Activated CD8-positive, alpha-beta memory T cell treated with anti-CD3 and anti-CD28 coated beads for 4 hours (primary cell): ENCODE measurements around the gene SUSD1.
"Not testable (repeated sequence)": the region's sequence is repeated elsewhere in the genome, so short reads cannot be mapped to it uniquely, and the experiment has no call there.

Experiments
- DNase-seq, 2 donors: peaks; one replicate each; pipeline ENCODE4 v3.0.0-alpha.2; 2020; ENCODE audit warnings: low read depth in 2 of 2

SUSD1 gene

DNA sequence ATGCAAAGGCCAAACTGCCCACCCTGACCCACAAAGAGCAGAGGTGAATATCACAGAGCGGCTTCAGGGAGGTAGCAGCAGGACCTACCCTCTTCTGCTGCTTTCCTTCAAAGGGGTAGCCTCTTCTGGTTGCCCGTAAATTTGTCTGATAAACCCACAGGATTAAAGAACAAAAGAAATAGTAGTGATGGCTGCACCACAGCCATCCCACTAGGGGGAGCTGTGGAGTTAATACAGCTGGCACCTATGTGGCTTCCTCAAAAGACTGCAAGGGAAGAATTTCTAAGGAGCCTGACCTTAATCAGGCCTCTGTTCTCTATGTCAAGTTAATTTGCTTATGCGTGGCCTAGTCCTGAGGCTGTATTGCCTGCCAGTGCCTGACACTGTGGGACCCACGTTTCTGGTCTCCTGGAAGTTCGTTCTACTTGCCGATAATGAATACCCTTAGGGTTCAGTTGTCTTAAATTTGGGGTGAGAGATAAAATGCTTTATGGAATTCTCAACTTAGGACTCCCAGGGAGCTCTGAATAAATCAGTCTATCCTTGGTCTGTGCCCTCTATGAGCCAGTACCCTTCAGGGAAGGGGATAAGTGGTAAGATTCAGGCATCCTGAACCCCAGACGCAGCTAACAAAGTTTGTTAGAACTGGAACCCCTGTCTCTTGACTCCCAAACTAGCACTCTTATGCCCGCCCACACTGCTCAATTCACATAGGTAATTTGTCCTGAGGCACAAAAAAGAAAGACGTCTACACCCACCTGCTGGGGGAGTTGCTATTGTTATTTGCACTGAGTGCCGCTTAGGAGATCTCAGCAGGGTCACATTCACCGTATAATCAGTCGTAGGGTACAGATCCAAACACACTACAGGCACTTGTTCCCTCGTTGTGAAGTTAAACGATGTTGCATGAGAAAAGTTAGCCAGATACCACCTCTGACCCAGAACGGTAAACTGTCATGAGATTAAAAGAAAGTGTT is 77.1 kb downstream of the SUSD1 start:
- peak; percentile 27 to 39 for DNase-seq

DNA sequence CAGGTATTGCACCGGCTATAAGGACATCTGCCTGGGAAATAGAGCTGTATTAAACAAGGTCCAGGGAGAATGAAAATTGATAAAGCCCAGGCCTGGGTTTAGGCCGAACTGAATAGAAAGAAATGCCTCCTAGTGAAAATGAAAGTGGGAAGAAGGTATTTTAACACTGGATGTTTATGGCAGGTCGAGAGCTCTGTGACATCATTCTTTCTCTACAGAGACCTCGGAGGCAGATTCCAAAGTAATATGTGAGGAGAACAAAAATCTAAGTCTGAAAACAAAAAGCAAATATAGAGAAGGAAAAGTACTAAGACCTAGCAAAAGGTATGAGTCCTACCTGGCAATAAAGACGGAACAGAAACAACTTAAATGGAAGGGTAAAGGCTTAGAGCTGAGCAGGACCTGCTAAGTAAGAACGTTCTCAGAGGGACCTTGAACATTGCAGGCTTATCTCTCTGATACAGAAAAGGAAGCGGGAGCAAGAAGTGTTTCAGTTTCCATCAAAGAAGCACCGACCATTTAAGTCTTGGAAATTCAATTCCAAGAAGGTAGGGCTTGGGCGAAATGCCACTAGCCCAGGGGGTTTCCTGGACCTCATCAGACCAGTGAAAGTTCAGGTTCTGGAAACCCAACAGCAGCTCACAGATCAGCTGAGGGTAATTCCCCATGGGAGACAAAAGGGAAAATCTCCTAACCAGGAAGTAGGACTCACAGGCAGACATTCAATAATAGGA is 80.0 kb downstream of the SUSD1 start:
- DNase-seq: no peak

DNA sequence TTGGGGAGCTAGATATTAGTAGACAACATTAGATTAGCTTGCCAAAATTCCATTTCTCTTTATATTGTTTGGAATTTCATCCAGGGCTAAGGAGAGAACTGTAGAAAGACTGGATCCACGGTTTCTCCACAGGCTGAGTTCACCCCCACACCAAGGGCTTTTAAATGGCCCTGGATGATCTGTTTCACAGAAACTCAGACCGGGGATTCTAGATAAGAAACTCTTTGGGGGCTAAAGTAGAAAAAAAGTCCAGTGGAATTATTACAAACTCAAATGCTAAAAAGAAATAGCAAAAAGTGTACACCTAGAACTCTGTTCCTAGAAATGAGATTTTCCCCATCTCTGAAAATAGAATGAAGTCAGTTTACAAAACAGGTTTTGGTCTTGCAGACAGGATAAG is 80.9 kb downstream of the SUSD1 start:
- DNase-seq: no peak

DNA sequence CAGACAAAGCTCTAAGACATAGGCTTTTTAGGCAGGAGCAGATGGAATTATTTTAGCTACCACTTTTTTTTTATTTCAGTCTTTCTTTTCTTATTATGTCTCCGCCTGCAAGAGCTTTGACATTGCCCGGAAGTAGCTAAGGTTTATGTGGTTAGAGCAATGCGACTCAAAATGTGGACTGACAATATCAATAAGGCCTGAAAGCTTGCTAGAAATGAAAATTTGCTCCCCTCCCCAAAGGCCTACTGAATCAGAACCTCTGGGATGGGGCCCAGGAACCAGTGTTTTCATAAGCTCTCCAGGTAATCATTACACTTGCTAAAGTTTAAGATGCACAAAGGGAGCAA is 81.3 kb downstream of the SUSD1 start:
- DNase-seq: no peak

DNA sequence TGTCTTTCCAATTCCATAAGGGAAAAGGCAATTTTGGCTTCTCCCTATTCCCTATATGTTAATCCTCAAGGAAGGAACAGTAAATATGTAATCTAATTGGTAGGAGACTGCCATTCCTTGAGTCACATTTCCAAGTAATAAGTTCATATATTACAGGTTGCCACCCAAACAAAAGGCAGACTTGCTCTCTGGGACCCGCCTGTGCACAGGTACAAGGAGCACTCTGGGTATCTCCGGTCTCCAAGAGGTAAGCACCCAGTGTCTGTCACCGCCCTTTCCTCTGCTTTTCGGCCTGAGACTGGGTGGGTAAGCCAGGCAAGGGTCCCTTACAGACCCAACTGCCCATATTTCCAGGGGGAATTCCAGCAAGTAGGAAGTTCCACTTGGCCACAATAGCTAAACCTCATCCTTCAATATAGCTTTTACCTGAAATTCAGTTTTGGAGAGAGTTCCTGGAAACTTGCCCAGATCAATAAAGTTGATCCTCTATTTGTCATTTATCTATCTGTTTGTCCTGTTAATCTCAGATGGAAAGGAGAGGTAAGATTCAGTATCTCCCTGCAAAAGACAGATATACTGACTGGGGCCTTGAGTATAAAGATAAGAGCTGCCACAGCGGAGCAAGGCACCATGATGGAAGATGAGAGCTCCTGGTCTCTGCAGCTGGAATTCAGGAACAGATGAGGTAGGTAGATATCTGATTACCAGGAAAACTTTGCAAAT is 81.8 kb downstream of the SUSD1 start:
- DNase-seq: no peak

DNA sequence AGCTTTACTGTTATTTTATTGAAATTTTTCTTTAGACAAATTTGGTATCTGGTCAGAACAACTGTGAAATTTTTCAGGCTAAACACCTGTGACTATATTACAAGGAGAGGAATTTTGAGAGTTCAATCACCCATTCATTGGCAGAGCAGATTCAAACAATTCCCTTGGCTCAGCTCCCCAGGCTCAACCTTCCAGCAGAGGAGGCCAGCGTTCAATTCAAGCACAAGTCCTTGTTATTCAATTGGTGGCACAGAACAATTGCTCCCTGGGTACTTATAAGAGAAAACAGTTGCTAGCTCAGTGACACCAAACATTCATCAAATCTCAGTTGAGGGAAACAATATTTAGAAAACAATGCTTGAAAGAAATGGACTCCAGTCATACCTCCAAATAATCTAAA is 83.3 kb downstream of the SUSD1 start:
- DNase-seq: no peak

DNA sequence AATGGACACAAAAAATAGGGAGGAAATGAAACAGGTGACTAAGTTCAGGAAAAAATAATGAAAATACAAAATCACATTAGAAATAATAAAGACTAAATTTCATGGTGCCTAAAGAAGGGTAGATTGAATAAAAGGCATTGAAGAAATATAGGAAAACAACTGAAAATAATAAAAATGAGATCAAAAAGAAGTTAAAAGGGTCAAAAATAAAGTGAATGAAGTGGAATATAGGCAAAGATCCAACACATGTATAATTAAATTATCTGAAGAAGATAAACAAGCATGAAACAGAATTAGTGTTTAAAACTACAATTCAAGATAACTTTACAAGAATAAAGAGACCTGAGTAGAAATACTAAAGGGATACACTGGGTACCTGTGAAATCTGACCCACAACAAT is 87.6 kb downstream of the SUSD1 start:
- no peak for DNase-seq

DNA sequence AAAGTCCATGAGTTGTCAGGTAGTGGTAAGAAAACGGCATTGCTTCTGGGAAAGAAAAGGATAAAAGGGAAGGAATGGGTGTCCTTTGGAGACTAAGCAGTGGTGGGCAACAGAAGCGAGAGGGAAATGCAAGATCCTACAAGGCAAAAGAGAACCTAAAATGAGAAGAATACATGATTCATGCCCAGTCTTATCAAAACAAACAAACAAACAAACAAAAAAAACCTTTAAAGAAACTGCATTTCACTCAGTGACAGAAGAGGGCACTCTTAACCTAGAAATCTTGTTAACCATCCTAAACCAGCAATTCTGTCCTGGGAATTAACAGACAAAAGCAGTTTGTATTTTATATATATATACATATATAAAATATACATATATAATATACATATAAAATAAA is 88.5 kb downstream of the SUSD1 start:
- DNase-seq: no peak

DNA sequence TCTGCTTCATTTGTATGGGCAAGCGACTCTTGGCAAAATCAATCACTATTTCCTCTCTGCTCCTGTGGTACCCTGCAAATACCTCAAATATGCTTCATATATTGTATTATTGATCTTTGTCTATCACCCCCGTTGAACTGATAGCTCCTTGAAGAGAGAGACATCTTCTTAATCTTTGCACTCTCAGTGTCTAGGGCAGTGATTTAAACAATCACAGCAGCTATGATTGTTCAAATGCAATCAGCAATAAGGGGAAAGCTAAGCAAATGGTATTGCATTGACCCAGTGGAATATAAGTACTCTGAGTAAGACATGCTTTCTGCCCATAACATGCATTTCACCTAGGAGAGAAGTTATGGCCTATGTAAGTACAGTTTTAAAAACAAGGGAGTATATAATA is 90.2 kb downstream of the SUSD1 start:
- no peak for DNase-seq

DNA sequence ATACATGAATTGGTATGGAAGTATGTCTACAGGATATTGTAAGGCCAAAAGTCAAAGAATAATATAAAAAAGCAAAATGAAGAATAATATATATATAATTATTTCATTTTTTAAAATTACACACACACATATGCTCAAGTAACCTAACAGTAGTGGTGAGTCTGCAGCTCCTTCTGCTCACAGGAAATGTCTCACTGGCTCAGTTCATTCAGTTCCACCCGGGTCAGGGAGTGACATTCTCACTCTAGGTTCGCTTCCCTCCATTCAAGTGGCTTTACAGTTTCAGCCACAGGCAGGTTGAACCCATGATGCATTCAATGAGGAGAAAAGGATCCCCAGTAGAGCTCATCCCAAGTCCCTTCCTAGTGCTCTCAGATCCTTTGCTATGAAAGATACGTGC is 90.8 kb downstream of the SUSD1 start:
- no peak for DNase-seq

DNA sequence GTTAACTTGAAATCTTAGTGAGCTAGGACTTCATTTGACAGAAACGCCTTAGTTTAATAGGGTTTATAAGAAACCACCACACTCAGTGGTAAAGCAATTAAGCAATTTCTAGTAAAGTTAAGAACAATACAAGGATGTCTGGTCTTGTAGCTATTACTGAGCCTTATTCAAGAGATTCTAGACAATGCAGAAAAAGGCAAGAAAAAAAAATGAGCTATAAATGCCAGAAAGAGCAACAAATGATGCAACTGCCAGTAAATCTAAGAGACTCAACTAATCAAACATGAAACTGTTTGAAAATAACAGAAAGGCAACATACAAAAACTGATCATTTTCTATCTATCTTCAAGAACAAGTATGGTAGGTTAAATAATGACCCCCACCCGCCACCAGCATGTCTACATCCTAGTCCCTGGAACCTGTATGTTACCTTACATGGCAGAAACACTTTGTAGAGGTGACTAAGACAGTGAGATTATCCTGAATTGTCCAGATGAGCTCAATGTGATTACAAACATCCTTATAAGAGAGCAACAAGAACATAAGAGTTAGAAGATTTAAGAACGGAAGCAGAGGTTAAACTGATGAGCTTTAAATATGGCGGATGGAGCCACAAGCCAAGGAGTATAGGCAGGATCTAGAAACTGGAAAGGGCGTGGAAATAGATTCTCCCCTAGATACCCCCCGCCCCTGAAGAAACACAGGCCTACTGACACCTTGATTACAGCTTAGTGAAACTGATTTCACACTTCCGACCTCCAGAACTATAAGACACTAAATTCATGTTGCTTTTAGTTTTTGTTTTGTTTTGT is 93.0 kb downstream of the SUSD1 start:
- no peak for DNase-seq

DNA sequence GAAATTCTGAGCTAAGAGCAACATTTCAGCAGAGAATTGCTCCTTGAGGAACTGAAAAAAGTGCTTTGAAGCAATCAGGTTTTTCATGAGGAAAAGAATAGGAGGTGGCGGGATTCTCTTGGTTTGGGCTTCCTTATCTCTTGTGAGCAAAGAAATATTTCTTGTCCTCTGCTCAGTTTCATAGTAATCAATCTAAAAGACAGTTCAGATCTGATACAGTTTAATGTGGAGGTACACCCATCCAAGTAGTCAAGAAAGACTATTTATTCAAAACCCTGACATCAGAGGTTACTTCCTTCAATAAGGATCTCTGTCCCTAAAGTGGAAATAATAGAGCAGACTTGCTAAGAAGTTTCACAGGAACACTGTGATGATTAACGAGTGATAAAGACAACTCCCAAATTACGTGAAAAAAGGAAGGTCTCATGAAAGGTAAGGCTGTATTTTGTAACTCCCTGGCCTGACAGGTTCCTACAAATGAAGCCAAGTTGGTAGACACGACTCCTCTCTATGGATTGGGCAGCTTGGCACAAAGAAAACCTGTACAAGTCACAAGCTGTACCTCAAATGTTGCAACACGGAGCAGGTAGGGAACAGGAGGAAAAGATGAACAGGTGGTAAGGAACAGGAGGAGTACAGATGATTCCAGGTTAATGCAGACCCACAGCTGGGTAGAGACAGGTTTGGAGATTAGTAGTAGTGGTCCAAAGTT is 94.1 kb downstream of the SUSD1 start:
- no peak for DNase-seq

DNA sequence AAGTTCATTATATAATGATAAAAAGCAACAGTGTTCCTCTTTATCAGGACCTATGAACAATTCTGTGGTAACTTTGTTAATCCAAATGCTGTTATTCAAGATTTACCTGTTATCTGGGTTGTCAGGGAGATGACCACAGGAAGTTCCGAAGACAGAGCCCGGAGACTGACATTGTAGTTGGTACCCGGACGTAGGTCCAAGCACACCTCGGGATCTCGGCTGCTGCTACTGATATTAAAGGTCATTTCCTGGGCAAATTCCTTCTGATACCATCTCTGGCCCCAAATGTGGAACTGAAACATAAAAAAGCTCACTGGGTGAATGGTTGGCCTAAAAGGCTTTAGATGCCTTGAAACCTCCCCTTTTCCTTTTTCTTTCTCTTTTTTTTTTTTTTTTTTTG is 96.7 kb downstream of the SUSD1 start:
- DNase-seq: no peak

DNA sequence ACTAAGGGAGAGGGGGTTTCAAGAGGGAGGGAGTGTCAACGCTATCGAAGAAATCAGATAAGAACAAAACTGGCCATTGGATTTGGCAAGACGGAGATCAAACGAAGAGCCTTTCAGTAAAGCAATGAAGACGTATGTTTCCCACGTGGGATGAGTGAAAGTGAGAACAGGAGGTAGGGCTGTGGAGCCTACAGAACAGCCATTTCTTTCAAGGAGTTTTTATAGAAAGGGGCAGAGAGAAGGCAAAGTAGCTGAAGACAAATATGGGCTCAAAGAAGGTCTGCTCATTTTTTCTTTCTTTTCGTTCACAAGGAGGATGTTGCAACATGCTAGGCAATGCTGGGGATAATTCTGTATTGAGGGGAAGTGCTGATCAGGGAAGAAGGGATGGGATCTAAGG is 98.3 kb downstream of the SUSD1 start:
- DNase-seq: no peak

DNA sequence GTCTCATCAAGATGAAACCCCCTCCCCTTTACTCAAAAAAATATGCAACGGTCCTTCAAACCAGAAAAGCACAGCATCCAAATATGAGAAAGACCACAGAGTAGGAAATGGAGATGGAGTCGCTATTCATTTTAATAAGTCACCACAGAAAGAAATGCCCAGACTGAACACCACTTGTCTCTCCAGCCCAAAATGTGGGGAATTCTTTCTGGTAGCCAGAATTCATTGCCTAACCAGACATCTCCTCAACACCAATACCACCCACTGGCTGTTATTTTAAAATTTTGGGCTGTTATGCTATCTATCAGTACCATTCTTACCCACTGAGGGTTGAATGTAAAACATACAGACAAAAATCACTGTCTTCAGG is 100.1 kb downstream of the SUSD1 start:
- DNase-seq: no peak

DNA sequence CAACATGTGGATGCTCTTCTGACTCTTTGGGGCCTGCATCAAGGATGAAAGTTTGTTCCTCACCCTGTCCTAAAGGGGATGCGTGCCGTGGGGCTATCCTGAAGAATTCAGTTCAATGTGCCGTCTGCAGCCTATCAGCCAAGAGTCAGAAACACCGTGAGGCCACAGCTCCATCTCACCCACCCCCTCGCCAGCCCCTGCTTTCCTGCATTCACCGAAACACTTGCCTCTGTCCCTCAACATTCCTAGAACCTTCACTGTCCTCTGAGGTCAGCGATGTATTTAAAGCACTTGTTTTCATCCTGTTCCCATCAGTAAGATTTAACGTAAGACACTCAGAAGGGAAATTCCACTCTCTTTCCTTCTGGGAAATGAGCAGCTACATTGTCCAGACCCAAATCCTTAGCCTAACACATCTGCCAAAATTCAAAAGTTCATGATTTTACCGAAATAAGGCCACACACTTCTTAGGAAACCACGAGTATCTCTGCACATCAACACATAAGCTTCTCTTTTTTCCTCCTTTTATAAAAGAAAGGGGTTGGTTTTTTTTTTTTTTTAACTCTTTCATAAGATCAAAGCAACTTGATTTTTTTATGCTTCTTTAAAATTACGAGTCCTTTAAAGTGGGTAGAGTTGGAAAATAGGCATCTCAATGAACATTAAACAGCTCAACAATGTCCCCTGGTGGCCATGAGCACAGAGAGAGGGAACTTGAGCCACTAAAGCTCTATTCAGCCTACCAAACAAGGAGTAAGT is 100.7 kb downstream of the SUSD1 start:
- peak; percentile 45 to 47 for DNase-seq

DNA sequence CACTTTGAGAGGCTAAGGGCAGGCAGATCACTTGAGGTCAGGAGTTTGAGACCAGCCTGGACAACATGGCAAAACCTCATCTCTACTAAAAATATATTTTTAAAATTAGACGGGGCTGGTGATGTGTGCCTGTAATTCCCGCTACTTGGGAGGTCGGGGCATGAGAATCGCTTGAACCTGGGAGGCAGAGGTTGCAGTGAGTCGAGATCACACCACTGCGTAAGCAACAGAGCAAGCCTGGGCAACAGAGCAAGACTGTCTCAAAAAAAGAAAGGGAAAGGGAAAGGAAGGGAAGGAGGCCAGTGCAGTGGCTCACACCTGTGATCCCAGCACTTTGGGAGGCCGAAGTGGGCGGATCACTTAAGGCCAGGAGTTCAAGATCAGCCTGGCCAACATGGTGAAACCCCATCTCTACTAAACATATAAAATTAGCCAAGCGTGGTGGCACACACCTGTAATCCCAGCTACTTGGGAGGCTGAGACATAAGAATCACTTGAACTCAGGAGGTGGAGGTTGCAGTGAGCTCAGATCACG is 101.4 kb downstream of the SUSD1 start:
- DNase-seq: not testable (repeated sequence)

DNA sequence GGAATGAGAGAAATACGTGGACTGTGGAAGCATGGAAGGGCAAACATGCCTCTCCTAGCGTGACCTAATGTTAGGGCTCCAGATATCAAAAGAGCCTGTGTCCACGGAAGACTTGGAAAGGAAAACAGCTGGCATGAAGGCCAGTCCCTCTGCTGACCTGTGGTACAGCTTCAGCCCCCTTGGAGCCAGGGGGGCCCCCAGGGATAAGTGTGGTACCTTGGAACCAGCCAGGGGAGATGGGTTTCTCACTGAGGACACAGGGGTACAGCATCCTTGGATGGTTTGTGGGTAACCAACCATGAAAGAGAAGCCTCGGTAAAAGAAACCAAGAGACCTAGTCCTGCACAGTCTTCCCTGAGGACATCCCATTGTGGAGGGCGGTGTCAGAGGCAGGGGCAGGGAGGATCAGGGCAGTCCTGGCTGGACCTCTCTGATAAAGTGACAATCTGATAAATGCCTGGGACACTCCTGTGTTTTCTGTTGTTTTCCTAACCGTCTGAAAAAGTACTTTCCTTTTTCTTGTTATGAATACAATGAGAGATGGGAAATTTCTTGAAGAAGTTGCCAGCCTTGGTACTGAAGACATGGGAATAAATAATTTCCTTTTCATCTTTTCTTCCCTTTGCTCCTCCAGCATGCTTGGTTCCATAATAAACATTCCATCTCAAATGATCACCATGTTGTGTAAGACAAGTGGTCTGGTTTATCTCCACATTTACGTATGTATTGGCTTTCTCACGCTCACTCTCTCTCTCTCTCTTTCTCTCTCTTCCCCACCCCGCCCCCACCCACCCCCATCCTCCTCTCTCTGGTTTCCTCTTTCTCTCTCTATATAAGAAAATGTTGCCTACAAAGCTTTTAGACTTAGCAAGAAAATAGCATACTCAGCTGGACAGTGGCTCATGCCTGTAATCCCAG is 102.1 kb downstream of the SUSD1 start:
- DNase-seq: no peak
